Measurements from ENCODE around the gene BICC1.
A peak's percentile ranks its signal among the peaks of the same experiment; 100 is the strongest.

Gene BICC1, protein sequence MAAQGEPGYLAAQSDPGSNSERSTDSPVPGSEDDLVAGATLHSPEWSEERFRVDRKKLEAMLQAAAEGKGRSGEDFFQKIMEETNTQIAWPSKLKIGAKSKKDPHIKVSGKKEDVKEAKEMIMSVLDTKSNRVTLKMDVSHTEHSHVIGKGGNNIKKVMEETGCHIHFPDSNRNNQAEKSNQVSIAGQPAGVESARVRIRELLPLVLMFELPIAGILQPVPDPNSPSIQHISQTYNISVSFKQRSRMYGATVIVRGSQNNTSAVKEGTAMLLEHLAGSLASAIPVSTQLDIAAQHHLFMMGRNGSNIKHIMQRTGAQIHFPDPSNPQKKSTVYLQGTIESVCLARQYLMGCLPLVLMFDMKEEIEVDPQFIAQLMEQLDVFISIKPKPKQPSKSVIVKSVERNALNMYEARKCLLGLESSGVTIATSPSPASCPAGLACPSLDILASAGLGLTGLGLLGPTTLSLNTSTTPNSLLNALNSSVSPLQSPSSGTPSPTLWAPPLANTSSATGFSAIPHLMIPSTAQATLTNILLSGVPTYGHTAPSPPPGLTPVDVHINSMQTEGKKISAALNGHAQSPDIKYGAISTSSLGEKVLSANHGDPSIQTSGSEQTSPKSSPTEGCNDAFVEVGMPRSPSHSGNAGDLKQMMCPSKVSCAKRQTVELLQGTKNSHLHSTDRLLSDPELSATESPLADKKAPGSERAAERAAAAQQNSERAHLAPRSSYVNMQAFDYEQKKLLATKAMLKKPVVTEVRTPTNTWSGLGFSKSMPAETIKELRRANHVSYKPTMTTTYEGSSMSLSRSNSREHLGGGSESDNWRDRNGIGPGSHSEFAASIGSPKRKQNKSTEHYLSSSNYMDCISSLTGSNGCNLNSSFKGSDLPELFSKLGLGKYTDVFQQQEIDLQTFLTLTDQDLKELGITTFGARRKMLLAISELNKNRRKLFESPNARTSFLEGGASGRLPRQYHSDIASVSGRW

GRCh38 chr10:58512491-58513187 lies at the start of gene BICC1:
BICC1 (plus strand) TSS chr10:58512872; CDS start chr10:58513144, 272 bp downstream.
- DNase-seq: peak; percentile 35

- DNase-seq: no peak
These were observed 47.7 kb upstream of the BICC1 start for GRCh38 chr10:58464956-58465355.

- DNase-seq: no peak
These were observed 47.0 kb upstream of the BICC1 start for GRCh38 chr10:58465629-58466028.

DNA sequence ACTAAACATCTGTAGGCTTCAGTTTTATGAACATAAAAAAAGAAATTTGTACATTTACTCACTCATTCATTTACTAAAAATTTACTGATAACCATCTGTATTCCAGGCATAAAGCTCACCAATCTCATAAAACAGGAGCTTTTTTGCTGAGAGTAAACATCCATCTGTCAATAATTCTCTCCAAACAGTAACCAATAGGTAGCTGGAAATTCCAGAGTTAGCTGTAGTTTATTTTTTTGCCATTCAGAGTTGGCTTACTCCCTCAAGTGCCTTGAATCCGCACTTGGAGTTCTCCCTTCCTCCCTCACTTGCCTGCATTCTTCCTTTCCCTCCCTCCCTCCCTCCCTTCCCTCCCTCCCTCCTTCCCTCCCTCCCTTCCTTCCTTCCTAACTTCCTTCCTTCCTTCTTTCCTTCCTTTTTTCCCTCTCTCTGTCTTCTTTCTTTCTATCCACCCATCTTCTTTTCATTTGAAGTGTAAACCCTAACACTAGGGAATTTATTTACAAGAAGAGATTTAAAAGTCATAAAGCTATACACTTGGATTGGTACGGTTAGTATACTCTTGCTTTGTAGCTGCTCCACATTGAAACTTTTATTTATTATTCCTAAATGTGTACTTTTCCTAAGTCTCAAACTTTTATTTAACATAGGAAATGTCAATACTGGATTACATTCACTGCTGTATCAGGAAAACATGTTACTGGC lies 44.6 kb upstream of the BICC1 start:
- DNase-seq: no peak

DNA sequence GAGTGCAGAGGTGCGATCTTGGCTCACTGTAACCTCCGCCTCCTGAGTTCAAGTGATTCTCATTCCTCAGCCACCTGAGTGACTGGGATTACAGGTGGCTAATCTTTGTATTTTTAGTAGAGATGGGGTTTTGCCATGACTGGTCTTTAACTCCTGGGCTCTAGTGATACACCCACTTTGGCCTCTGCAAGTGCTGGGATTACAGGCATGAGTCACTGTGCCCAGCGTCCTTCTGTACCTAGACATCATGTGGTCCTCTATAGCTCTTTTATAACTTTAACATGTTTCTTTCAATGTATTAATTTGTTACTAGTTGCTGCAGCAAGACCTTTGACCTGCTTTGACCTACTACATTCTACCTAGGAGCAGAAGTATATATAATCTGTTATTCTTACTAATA lies 38.7 kb upstream of the BICC1 start:
- DNase-seq: no peak

- DNase-seq: no peak
These were observed 37.1 kb upstream of the BICC1 start for GRCh38 chr10:58475322-58476277.

DNA sequence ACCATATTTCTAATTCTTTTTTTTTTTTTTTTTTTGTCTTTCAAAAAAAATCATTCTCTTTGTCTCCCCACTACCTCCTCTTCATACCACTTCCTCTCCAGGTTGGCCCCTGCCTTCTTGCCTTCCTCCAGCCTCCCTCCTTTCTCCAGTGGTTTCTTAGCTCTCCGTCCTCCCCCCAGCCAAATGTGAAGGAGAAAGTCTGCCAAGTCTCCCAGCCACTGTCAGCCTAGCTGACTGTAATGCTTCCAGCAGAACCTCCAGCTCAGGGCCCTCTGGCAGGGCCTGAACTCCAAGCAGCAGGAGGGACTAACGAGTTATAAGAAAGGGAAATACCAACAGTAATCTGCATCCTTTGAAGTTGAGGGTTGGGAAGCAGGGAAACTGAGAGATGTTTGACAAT lies 35.5 kb upstream of the BICC1 start:
- DNase-seq: no peak

GRCh38 chr10:58477902-58478301 lies 34.8 kb upstream of the BICC1 start:
- no peak for DNase-seq

GRCh38 chr10:58479045-58479444 lies 33.6 kb upstream of the BICC1 start:
- DNase-seq: no peak

DNA sequence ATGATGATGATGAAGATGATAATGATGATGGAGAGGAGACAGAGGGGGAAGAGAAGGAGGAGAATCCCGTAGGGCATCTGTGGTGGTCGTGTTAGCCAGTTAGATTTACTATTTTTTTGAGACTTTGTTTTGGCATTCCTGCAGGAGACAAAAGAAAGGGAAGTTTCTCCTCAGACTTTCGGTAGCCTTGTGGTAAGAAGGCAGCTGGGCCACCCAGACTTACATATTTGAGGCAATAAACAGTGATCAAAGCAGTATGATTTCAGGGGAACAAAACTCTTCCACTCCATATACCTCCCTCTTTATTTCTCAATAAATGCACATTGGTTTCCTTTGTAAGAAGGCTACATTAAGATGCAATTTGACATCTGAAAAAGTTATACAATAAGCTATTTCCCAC lies 32.4 kb upstream of the BICC1 start:
- no peak for DNase-seq

- DNase-seq: no peak
These were observed 31.0 kb upstream of the BICC1 start for GRCh38 chr10:58481569-58482109.

- no peak for DNase-seq
These were observed 25.9 kb upstream of the BICC1 start for GRCh38 chr10:58486821-58487220.

DNA sequence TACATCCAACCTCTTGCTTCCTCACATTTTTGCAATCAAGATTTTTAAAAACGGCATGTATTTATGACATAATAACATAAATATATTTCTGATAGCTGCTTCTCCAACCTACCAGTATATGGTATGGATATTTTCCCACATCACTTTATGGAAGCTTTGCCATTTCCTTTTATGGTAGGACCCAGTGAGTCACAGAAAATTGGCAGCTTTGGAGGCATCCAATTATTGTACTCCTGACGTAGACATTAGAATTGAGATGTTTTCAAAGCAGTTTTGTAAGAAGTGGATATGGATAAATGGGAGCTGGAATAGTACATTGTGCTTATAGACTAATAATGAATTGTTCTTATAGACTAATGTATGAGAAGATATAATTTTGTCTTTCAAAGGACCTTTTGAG lies 23.8 kb upstream of the BICC1 start:
- no peak for DNase-seq

DNA sequence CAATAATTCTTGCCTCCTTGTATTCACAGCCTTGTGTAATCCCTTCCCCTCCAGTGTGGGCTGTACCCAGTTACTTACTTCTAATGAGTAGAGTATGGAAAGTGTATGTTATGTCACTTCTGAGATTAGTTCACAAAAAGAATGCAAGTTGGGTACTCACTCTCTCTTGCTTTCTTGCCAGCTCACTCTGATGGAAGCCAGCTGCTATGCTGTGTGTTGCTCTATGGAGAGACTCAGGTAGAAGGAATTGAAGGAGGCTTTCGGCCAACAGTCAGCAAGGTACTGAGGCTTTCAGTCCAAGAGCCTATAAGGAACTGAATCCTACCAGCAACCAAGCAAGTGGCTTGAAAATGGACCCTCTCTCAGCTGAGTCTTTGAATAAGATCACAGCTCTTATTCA lies 9.7 kb upstream of the BICC1 start:
- DNase-seq: no peak

- no peak for DNase-seq
These were observed 4.4 kb upstream of the BICC1 start for GRCh38 chr10:58508316-58508715.

GRCh38 chr10:58511765-58512490 lies 744 bp upstream of the BICC1 start:
- peak; percentile 35 for DNase-seq

DNA sequence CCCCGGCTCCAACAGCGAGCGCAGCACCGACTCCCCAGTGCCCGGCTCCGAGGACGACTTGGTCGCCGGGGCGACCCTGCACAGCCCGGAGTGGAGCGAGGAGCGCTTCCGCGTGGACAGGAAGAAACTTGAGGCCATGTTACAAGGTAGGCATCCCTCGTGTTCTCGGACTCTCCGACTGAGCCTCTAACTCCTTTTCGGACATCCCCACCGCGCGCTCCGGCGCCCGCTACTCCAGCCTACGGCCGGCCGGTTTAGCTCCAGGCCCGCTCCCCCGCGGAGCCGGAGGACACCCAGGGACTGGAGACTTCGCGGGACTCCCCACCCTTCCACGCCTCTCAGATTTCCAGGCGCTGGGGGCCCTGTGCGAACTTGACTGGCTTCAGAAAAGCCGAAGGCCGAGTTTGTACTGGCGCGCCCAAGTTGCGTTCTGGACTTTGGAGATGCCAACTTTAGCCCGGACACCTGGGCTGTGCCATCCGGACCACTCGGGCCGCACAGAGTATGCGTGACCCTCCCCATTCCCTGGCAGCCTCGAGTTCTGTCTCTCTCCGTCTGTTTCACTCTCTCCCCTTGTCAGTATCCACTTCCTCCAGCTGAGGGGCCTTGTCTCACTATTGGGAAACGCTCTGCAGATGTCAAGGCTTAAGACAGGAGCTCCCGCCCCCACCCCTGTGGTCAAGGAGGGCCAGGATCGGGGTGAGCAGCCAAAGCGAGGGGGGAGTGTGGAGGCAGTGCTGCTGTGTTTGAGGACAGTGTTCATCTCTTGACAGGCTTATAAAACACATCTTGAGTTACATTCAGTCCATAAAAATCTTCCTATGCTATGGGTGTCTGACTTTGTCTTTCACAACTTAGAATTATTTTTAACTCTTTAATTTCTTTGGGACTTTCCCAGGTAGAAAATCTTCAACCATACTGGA lies 777 bp downstream of the BICC1 start:
- no peak for DNase-seq

GRCh38 chr10:58514111-58514770 lies 1.6 kb downstream of the BICC1 start:
- DNase-seq: no peak
